ENCODE measurements around the gene ENHO. TPM values are rescaled to one million over a fixed set of nuclear protein-coding genes. Genes with fewer than 3 reads are reported as not detected.

The ENHO gene
- total and polyA plus RNA-seq, 3 donors from 2014 or later, result 24.7 to 31.2 (median 25.7) TPM

DNA sequence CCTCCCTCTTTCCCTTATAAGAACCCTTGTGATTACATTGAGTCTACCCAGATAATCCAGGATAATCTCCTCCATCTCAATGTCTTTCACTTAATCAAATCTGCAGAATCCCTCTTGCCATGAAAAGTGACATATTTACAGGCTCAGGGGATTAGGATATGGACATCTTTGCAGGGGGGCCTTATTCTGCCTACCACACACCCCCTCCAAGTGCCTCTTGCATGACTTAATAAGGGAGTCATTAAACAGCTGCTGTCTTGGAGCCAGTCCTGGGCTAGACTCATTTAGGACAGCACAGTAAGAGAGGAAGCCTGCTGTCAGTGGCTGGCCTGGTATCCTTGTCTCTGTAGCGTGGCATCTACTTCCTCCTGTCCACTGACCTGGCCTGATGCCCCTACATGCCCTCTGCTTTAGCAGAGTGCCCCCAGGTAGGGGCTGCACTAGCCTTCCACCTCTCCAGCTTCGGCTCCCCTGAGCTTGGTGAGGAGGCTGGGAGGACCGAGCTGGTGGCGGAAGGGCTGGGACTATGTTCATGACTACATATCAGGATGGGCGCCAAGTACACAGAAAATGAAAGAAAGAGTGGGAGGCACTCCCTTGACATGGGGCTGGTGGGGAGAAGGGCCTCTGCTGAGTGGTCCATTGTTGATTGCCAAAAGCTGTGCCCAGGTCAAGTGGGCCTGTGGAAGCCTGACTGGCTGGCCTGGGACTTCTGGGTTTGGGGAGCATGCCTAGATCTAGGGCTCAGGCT is 17.2 kb downstream of the ENHO start:
- Histone ChIP-seq H3K9me3 (no peaks in the 10 kb centered on the region), H3K36me3 (ENCODE audit: low read depth, missing control alignments) (no peaks in the 10 kb centered on the region), H3K27ac (no peak overlapping the region), H3K4me3 (no peak overlapping the region), H3K27me3 (no peaks in the 10 kb centered on the region), H3K4me1 (peaks cover 25% of the 10 kb centered on the region)
- DNase-seq, result no peak
- TF ChIP-seq, protein P1, sequence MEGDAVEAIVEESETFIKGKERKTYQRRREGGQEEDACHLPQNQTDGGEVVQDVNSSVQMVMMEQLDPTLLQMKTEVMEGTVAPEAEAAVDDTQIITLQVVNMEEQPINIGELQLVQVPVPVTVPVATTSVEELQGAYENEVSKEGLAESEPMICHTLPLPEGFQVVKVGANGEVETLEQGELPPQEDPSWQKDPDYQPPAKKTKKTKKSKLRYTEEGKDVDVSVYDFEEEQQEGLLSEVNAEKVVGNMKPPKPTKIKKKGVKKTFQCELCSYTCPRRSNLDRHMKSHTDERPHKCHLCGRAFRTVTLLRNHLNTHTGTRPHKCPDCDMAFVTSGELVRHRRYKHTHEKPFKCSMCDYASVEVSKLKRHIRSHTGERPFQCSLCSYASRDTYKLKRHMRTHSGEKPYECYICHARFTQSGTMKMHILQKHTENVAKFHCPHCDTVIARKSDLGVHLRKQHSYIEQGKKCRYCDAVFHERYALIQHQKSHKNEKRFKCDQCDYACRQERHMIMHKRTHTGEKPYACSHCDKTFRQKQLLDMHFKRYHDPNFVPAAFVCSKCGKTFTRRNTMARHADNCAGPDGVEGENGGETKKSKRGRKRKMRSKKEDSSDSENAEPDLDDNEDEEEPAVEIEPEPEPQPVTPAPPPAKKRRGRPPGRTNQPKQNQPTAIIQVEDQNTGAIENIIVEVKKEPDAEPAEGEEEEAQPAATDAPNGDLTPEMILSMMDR (IDR thresholded peaks at IDR 0.05), result no peak
- TF ChIP-seq POLR2A (IDR thresholded peaks at IDR 0.05), result no peak
- intact Hi-C loops (cut with DNase I; ENCODE audit: low total_unique reads), result loop anchor here (10.0 kb wide), 1 partner anchor 101 kb away; no protein-coding TSS in a partner anchor
- WGBS, 2 donors, result 96 to 97% methylated on average over 5 of the region's 5 CpGs

DNA sequence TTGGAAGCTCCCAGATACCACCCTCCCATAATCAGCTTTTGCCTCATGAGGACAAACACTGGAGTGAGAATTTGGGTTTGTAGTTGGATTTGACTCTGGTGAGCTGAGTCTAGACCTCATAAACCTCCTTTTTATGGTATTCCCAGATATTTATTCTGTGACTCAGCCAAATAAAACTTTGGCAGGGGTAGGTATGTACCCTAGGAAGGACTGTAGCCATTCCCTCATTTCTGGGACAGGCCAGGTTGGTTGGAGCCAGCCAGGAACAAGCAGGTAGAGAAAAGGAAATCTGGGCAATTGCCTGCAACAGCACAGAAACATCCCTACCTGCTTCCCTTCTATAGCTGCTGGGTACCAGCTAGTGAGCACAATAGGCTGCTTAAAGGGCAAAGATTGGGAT is 19.4 kb downstream of the ENHO start:
- no peak for TF ChIP-seq POLR2A (IDR thresholded peaks at IDR 0.05)
- TF ChIP-seq, protein P1 (IDR thresholded peaks at IDR 0.05), result no peak
- Histone ChIP-seq H3K27ac (no peak overlapping the region), H3K27me3 (no peaks in the 10 kb centered on the region), H3K9me3 (no peaks in the 10 kb centered on the region), H3K4me1 (peaks cover 25% of the 10 kb centered on the region), H3K4me3 (no peak overlapping the region), H3K36me3 (ENCODE audit: low read depth, missing control alignments) (no peaks in the 10 kb centered on the region)
- DNase-seq, result no peak
- intact Hi-C loops (cut with DNase I; ENCODE audit: low total_unique reads), result loop anchor here (10.0 kb wide), 1 partner anchor 99 kb away; no protein-coding TSS in a partner anchor

DNA sequence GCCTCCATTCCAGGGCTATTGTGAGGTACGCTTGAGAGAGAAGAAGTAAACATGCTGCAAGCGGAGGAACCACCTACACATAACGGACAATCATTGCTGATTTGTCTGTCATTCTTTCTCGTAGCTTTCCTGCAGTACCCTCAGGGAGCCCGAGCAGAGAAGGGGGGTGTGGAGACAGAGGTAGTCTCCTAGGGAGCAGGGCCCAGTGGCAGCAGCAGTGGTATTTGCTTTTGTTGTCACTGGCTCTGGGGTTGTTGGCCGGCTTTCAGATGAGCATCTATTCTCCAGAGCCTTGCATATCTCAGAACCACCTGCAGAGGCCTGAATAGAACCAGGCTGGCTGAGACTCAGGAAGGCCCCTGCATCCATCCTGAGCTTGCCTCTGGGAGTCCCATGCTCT is 19.9 kb downstream of the ENHO start:
- intact Hi-C loops (cut with DNase I; ENCODE audit: low total_unique reads), result loop anchor here (10.0 kb wide), 1 partner anchor 98 kb away; no protein-coding TSS in a partner anchor
- no peak for DNase-seq

DNA sequence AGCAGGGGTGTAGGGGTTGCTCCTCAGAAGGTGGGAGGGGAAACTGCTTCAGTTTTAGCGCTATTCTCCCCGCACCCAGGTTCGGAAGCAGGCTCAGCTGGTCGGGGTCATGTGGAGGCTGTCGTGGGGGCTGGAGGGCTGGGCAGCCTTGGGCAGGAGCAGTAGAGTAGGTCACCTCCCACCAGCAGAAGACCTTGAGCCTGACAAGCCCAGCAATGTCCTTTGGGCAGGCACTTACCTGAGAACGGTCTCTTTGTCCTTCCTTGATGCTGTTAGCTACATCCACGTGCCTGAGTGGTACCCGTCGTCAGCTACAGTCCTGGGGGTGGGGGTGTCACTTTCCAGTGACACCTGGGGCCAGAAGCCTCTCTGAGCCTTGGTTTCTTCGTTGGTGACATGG is 20.3 kb downstream of the ENHO start:
- TF ChIP-seq POLR2A (IDR thresholded peaks at IDR 0.05), result no peak
- TF ChIP-seq, protein P1 (IDR thresholded peaks at IDR 0.05), result no peak
- intact Hi-C loops (cut with DNase I; ENCODE audit: low total_unique reads), result loop anchor here (10.0 kb wide), 1 partner anchor 98 kb away; no protein-coding TSS in a partner anchor
- no peaks in the 10 kb centered on the region for H3K27me3 ChIP-seq
- H3K4me1 ChIP-seq, result peaks cover 25% of the 10 kb centered on the region
- H3K4me3 ChIP-seq, result no peak overlapping the region
- DNase-seq, result peak; percentile 64
- H3K9me3 ChIP-seq, result no peaks in the 10 kb centered on the region
- no peaks in the 10 kb centered on the region for H3K36me3 ChIP-seq (ENCODE audit: low read depth, missing control alignments)
- H3K27ac ChIP-seq, result no peak overlapping the region
- WGBS, 2 donors, result 54 to 62% methylated on average over 10 of the region's 10 CpGs

More for the DNA sequence above, 19.9 kb downstream of the ENHO start:
- Histone ChIP-seq H3K36me3 (ENCODE audit: low read depth, missing control alignments) (no peaks in the 10 kb centered on the region), H3K4me1 (peaks cover 25% of the 10 kb centered on the region), H3K27me3 (no peaks in the 10 kb centered on the region), H3K4me3 (no peak overlapping the region), H3K27ac (no peak overlapping the region), H3K9me3 (no peaks in the 10 kb centered on the region)
- WGBS, 2 donors, result 61 to 69% methylated on average over 6 of the region's 6 CpGs
- TF ChIP-seq, protein P1 (IDR thresholded peaks at IDR 0.05), result no peak
- TF ChIP-seq POLR2A (IDR thresholded peaks at IDR 0.05), result no peak

Measured in testis (tissue), 3 donors.